Muscle layer of duodenum (tissue), 2 donors: ENCODE data around the gene CYP1A2.

ENCODE experiments used
- H3K27ac ChIP-seq: one replicate; pipeline ENCODE4 v1.7.0; 2013; ENCODE audit warnings: mild to moderate bottlenecking, low read length
- H3K27me3 ChIP-seq: one replicate; pipeline ENCODE4 v1.7.0; 2013; ENCODE audit warnings: low read depth, mild to moderate bottlenecking, control low read depth, low read length
- H3K36me3 ChIP-seq, 2 donors: one replicate each; pipeline ENCODE4 v1.7.0; 2013; ENCODE audit warnings: low read length in 2 of 2, control low read depth in 1 of 2, mild to moderate bottlenecking in 1 of 2; ENCODE audit not compliant: insufficient read depth in 2 of 2, control insufficient read depth in 1 of 2
- H3K4me1 ChIP-seq, 2 donors: one replicate each; pipeline ENCODE4 v1.7.0; 2013; ENCODE audit warnings: low read length in 2 of 2, mild to moderate bottlenecking in 2 of 2, control low read depth in 1 of 2, moderate library complexity in 1 of 2; ENCODE audit not compliant: insufficient read depth in 2 of 2, control insufficient read depth in 1 of 2
- H3K4me3 ChIP-seq, 2 donors: one replicate each; pipeline ENCODE4 v1.7.0; 2013; ENCODE audit warnings: low read length in 2 of 2, low read depth in 1 of 2, mild to moderate bottlenecking in 1 of 2
- H3K9me3 ChIP-seq, 2 donors: one replicate each; pipeline ENCODE4 v1.7.0; 2013; ENCODE audit warnings: low read length in 2 of 2, control low read depth in 1 of 2, mild to moderate bottlenecking in 1 of 2; ENCODE audit not compliant: control insufficient read depth in 1 of 2
- donor health status: healthy.

Gene CYP1A2

GRCh38 chr15:74748322-74748946 lies at the start of gene CYP1A2:
Gene CYP1A2, plus strand, starts transcription at chr15:74748845. Its CDS starts 894 bp downstream, at chr15:74749739.
- Histone ChIP-seq H3K4me3 (no peak within 1 kb of the TSS), H3K36me3 (no peaks in the 10 kb centered on the region), H3K9me3 (no peaks in the 10 kb centered on the region), H3K27me3 (no peaks in the 10 kb centered on the region), H3K27ac (no peak within 1 kb of the TSS), H3K4me1 (no peaks in the 10 kb centered on the region)

GRCh38 chr15:74709011-74709410 lies 39.6 kb upstream of the CYP1A2 start:
- H3K27ac ChIP-seq, result no peak overlapping the region
- no peak overlapping the region for H3K4me3 ChIP-seq
- no peaks in the 10 kb centered on the region for H3K4me1 ChIP-seq
- H3K27me3 ChIP-seq, result no peaks in the 10 kb centered on the region
- no peaks in the 10 kb centered on the region for H3K36me3 ChIP-seq
- no peaks in the 10 kb centered on the region for H3K9me3 ChIP-seq

- Histone ChIP-seq H3K4me3 (no peak overlapping the region), H3K27ac (no peak overlapping the region), H3K4me1 (no peaks in the 10 kb centered on the region), H3K36me3 (no peaks in the 10 kb centered on the region), H3K9me3 (no peaks in the 10 kb centered on the region), H3K27me3 (no peaks in the 10 kb centered on the region)
Observed at GRCh38 chr15:74709892-74710291, 38.8 kb upstream of the CYP1A2 start.

- no peak overlapping the region for H3K27ac ChIP-seq
- H3K27me3 ChIP-seq, result no peaks in the 10 kb centered on the region
- H3K4me3 ChIP-seq, result no peak overlapping the region
- H3K36me3 ChIP-seq, result no peaks in the 10 kb centered on the region
- H3K4me1 ChIP-seq, result no peaks in the 10 kb centered on the region
- no peaks in the 10 kb centered on the region for H3K9me3 ChIP-seq
Observed at GRCh38 chr15:74710319-74711094, 38.1 kb upstream of the CYP1A2 start.

GRCh38 chr15:74712311-74712710 lies 36.3 kb upstream of the CYP1A2 start:
- Histone ChIP-seq H3K9me3 (no peaks in the 10 kb centered on the region), H3K27ac (no peak overlapping the region), H3K36me3 (no peaks in the 10 kb centered on the region), H3K4me1 (no peaks in the 10 kb centered on the region), H3K27me3 (no peaks in the 10 kb centered on the region), H3K4me3 (no peak overlapping the region)

GRCh38 chr15:74716651-74717050 lies 32.0 kb upstream of the CYP1A2 start:
- no peaks in the 10 kb centered on the region for H3K9me3 ChIP-seq
- no peaks in the 10 kb centered on the region for H3K4me1 ChIP-seq
- no peaks in the 10 kb centered on the region for H3K27me3 ChIP-seq
- H3K27ac ChIP-seq, result no peak overlapping the region
- H3K4me3 ChIP-seq, result no peak overlapping the region
- H3K36me3 ChIP-seq, result no peaks in the 10 kb centered on the region

GRCh38 chr15:74722591-74722990 lies 26.1 kb upstream of the CYP1A2 start:
- no peak overlapping the region for H3K27ac ChIP-seq
- H3K27me3 ChIP-seq, result peaks cover 8% of the 10 kb centered on the region
- no peaks in the 10 kb centered on the region for H3K36me3 ChIP-seq
- H3K4me3 ChIP-seq, result no peak overlapping the region
- no peaks in the 10 kb centered on the region for H3K9me3 ChIP-seq
- peaks cover 5 to 16% of the 10 kb centered on the region in 2 donors for H3K4me1 ChIP-seq

GRCh38 chr15:74723187-74723586 lies 25.5 kb upstream of the CYP1A2 start:
- peaks cover 5 to 19% of the 10 kb centered on the region in 2 donors for H3K4me1 ChIP-seq
- H3K4me3 ChIP-seq, result no peak overlapping the region
- H3K27ac ChIP-seq, result no peak overlapping the region
- H3K9me3 ChIP-seq, result no peaks in the 10 kb centered on the region
- H3K27me3 ChIP-seq, result peaks cover 10% of the 10 kb centered on the region
- no peaks in the 10 kb centered on the region for H3K36me3 ChIP-seq

GRCh38 chr15:74723754-74724334 lies 24.8 kb upstream of the CYP1A2 start:
- Histone ChIP-seq H3K27ac (no peak overlapping the region), H3K4me3 (no peak overlapping the region), H3K27me3 (peaks cover 10% of the 10 kb centered on the region), H3K36me3 (no peaks in the 10 kb centered on the region), H3K4me1 (peaks cover 5 to 19% of the 10 kb centered on the region in 2 donors), H3K9me3 (no peaks in the 10 kb centered on the region)

GRCh38 chr15:74724570-74725224 lies 23.9 kb upstream of the CYP1A2 start:
- no peak overlapping the region for H3K27ac ChIP-seq
- H3K27me3 ChIP-seq, result peaks cover 10% of the 10 kb centered on the region
- no peaks in the 10 kb centered on the region for H3K36me3 ChIP-seq
- no peaks in the 10 kb centered on the region for H3K9me3 ChIP-seq
- H3K4me3 ChIP-seq, result no peak overlapping the region
- peaks cover 5 to 19% of the 10 kb centered on the region in 2 donors for H3K4me1 ChIP-seq

GRCh38 chr15:74725225-74725774 lies 23.3 kb upstream of the CYP1A2 start, which contains the start of gene CYP1A1:
Gene CYP1A1, minus strand, starts transcription at chr15:74725528. Its CDS starts 2,431 bp downstream, at chr15:74723097.
- Histone ChIP-seq H3K4me1 (peaks cover 5 to 19% of the 10 kb centered on the region in 2 donors), H3K4me3 (peak within 1 kb of the TSS; percentile 53 to 79), H3K9me3 (no peaks in the 10 kb centered on the region), H3K27ac (no peak within 1 kb of the TSS), H3K36me3 (no peaks in the 10 kb centered on the region), H3K27me3 (peaks cover 10% of the 10 kb centered on the region)
